NT2/D1 (cell line): ENCODE data around the gene LOX.

Experiments
- SUZ12 ChIP-seq: IDR thresholded peaks from 2 replicates; pipeline ENCODE4 v1.6.1; 2011; ENCODE audit not compliant: insufficient read length, insufficient read depth; ENCODE audit errors: extremely low read depth
- YY1 ChIP-seq: IDR thresholded peaks from 2 replicates; pipeline ENCODE4 v1.6.1; 2011; ENCODE audit not compliant: insufficient read length, insufficient read depth
- ZNF274 ChIP-seq: IDR thresholded peaks from 2 replicates; pipeline ENCODE4 v1.6.1; 2011; ENCODE audit warnings: mild to moderate bottlenecking, low read depth, low read length

- TF ChIP-seq YY1 (no peak), ZNF274 (no peak), SUZ12 (no peak)
Observed at GRCh38 chr5:122062205-122062604, 15.9 kb downstream of the LOX start.
